Measurements from ENCODE around the gene TOR1A. TPM values are rescaled to one million over a fixed set of nuclear protein-coding genes. Genes with fewer than 3 reads are reported as not detected.

Gene TOR1A
- total RNA-seq, 1 donor from 2014 or later = 12.0 TPM

DNA sequence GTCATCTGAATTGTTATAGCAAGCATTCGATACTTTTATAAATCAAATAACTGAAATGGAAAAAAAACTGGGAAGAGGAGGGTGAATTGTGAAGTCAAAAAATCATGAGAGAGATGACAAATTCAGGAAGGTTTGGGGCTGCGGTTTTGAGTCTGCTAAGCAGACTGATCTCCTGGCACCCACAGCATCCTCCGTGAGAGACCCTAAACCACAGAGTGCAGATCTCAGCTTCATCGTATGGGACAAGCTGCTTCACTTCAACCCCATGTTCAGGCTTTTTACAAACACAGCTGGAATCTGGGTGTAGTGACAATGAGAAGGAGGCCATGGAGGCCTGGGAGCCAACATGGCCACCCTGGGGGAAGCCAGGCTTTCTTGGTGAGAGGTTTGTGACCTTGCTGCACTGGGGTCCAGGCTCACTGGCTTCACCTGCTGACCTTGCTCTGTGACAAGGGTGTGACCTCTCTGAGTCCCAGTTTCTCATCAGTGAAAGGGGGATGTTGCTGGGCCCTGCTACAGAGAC lies 30.7 kb upstream of the TOR1A start:
- no peak for ATAC-seq (ENCODE audit: poor library complexity)
- DNase-seq = no peak
- intact Hi-C loops (cut with DNase I) = no loop called here

- intact Hi-C loops (cut with DNase I) = no loop called here
- DNase-seq (no peak), ATAC-seq (ENCODE audit: poor library complexity) (no peak)
Measured at GRCh38 chr9:129853614-129854013, 29.7 kb upstream of the TOR1A start.

DNA sequence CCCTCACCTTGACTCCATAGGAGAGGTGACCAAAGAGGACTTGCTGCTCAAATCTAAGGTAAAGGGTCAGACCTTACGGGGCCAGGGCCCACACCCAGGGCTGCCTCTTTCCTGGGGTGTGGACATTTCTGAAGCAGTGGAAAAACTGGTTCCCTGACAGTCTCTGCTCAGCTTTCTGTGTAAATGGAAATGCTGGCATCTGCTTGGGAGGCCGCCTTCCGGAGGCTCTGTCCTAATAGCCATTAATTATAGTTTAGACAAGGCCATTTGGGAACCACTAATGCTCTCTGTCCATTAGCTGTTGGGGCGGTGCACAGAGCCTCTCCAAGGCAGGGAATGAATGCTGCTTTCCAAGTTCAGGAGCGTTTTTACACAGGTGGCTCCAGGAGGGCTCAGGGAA lies 28.6 kb upstream of the TOR1A start:
- intact Hi-C loops (cut with DNase I) = no loop called here
- DNase-seq (no peak), ATAC-seq (ENCODE audit: poor library complexity) (no peak)

DNA sequence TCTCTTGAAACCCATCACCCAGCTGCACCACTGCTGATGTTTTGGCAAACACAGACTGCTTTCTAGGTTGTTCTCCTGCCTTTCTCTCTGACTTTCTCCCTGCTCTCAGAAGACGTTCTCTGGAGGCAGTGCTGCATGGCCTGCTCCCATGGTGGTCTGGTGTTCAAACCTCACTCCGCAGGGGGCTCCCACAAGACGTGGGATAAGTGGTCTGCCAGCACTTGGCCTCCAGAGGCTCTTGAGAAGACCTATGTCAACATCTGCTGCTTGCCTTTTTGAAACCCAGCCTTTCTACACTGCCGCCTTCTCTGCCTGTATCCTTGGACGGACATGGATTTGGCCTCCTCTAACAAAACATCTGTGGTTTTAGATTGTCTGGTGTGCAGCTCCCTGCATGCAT lies 27.9 kb upstream of the TOR1A start:
- intact Hi-C loops (cut with DNase I) = no loop called here
- DNase-seq (no peak), ATAC-seq (ENCODE audit: poor library complexity) (no peak)

- ATAC-seq (ENCODE audit: poor library complexity) = no peak
- intact Hi-C loops (cut with DNase I) = no loop called here
- DNase-seq = no peak
Measured at GRCh38 chr9:129850821-129851550, 27.1 kb upstream of the TOR1A start.

DNA sequence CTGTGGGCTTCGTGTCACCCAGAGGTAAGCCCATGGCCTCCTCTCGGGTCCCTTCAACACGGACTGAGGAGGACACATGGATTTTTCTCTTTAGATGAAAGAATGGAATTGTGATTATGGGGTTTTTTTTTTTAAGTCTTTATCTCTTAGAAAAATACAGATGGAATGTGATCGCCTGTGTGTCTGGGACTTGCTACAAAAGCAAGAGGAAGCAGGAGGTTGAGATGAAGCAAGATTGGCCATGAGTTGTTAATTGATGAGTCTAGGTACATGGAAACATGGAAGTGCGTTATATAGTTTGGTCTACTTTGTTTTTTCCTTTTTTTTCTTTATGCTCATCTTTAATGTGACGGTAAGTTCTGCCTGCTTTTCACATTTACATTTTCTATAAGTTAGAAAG lies 26.0 kb upstream of the TOR1A start:
- intact Hi-C loops (cut with DNase I) = no loop called here

DNA sequence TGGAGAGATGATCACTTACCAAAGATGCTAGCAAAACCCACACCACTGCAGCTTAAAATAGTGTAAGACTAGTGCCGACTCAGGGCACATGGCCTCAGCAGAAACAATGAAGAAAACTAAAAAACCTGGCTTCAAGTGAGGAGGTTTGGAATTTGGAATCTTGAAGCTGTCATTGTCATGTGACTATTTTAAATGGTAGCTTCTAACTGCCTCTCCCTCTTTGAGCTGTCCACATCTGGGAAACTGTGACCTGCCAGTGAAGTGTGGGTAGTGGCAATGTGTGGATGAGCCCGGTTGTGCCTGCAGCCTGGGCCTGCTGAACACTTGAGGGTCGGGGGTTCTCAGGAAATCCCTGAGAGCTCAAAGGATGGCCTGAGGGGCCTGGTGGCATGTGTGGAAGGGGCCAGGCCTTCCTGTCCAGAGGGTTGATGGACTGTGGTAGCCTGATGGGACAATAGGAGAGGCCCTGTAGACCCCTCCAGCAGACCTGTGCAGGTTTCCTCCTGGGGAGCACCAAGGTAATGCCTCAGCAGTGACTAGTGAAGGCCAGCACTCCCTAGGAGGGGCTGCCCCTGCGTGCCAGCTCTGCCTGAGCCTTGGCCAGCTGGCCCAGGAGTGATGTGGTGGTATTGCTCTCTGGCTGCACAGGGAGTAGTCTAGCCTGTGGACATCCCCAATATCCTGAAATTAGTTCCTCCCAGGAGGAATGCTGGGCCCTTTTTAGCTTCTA lies 24.9 kb upstream of the TOR1A start:
- intact Hi-C loops (cut with DNase I) = no loop called here
- no peak for ATAC-seq (ENCODE audit: poor library complexity)
- no peak for DNase-seq

More for the DNA sequence above, 26.0 kb upstream of the TOR1A start:
- ATAC-seq (ENCODE audit: poor library complexity) (no peak), DNase-seq (no peak)

DNA sequence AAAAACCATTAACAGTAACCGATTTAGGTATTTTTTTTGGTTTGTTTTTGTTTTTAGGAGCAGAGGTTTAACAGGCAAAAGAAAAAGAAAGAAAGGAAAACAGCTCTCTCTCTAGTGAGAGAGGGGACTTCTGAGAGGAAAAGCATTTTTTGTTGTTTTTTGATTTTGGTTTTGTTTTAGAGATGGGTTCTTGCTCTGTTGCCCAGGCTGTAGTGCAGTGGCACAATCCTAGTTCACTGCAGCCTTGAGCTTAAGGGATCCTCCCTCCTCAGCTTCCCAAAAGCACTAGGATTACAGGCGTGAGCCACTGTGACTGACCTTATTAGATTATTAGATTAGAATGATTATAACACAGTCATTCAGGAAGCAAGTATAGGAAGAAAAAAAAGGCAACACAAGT lies 21.4 kb upstream of the TOR1A start:
- intact Hi-C loops (cut with DNase I) = no loop called here
- no peak for DNase-seq

GRCh38 chr9:129841071-129841470 lies 17.1 kb upstream of the TOR1A start:
- DNase-seq = no peak

More for the DNA sequence above, 21.4 kb upstream of the TOR1A start:
- ATAC-seq (ENCODE audit: poor library complexity) = no peak

GRCh38 chr9:129840034-129840433 lies 16.1 kb upstream of the TOR1A start:
- no peak for DNase-seq
- ATAC-seq (ENCODE audit: poor library complexity) = no peak
- intact Hi-C loops (cut with DNase I) = no loop called here

More at GRCh38 chr9:129841071-129841470, 17.1 kb upstream of the TOR1A start:
- intact Hi-C loops (cut with DNase I) = no loop called here
- no peak for ATAC-seq (ENCODE audit: poor library complexity)

DNA sequence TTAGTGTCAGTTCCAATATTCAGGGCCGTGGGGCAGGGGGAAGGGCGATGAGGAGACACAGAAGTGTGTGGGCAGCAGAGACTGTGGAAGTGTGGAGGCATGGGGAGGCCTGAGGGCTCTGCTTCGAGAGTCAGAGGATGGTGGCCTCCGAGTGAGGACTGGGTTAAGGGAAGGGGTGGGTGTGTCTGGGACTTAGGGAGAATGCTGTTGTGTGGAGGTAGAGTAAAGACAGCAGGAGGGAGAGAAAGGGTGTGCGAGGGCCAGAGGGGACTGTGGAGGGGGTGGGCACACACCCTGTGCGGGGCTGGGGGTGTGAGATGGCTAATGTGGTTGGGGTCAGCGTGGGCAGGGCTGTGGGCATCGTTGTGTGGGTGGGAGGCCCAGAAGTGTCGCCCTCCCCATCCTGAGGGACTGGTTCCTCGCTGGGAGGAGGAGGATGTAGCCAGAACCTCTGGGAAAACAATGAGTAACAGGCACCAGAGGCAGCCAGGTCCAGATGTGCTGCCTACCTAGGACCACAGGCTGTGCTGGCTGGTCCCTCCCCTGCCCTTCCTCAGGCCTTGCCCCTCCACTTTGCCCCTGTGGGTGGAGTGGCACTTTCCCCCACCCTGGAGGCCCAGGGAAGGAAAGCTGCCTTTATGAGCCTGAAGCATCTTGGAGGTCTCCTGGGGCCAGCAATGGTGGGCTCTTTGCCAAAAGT lies 15.5 kb upstream of the TOR1A start:
- no peak for ATAC-seq (ENCODE audit: poor library complexity)
- no peak for DNase-seq
- intact Hi-C loops (cut with DNase I) = no loop called here

GRCh38 chr9:129838707-129839259 lies 14.8 kb upstream of the TOR1A start:
- DNase-seq (no peak), ATAC-seq (ENCODE audit: poor library complexity) (no peak)
- intact Hi-C loops (cut with DNase I) = no loop called here

DNA sequence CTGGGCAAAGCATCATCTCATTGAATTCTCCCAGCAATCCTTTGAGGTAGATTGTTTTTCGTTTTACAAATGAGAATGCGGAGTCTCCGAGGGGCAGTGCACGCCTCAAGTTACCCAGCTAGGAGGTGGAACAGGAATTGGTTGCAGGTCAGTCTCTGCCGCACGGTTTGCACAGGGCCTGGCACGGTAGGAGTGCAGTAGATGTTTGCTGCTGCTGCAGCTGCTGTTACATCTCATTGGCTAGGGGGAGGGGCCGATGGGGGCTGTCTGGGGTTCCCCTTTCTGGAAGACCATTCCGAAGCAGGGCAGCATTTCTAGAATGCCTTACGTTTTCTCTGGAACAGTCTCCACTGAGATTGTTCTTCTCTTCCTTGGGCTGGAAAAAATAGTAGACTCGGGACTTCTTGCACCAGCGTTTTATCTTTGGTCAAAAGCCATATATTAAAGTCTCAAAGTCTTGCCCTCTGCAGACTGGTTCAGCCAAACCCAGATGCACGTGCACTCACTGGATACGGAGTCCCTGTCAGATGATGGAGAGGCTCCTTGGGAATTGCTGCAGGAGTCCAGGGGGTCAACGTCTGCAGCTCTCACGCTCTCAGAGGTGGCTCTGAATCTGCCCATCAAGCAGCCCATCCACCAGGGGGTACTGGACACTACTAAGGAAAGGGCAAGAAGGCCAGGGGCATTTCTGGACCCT lies 12.5 kb upstream of the TOR1A start:
- ATAC-seq (ENCODE audit: poor library complexity) = no peak
- intact Hi-C loops (cut with DNase I) = no loop called here
- DNase-seq = no peak

DNA sequence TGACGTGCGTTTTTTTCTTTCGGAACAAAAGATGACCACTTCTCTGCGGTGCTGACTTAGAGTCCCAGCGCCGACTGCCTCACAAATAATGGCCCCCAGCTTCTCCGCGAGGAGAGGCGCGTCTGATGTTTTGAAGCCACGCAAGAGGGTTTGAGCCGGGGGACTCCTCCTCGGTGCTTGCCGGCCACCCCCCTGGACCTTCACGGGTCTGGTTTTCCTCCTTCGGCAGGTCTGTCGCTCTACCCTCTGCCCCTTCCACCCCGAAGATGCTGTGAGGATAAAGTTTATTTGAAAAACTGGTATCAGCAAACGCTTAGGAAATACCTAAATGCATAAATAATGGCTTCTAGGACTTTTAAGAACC lies 11.9 kb upstream of the TOR1A start:
- intact Hi-C loops (cut with DNase I) = no loop called here
- ATAC-seq (ENCODE audit: poor library complexity) = no peak
- DNase-seq = no peak

DNA sequence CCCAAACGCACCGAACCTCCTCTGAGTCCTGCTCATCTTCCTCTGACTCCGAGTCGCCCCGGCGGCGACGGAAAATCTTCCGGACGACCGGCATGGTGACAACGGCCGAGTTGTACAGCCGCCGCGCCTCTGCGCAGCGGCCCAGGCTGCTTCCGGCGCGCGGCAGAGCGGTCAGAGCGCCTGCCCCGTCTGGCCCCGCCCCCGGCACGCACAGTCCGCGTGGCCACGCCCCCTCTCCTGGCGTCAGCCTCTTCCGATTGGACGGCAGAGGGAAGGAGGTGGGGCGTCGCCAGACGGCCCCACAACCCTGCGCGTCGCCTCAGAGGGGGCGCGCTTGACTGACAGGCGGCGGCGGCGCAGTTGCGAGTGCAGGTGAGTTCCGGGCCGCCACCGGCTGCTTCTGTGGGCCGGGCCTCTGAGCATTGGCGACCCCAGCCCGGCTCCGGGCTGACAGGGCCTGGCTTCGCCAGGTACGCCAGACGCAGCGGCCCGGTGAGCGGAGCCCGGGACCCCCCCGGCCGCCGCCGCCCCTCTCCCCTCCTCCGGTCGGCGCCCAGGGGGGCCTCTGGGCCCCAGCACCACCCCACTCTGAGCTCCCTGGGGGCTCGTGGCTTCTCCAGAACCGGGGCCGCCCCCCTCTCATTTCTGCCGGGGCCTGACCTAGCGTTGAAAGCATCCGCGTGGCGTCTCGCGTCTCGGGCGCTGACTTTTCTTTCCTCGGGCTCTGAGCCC lies 11.4 kb upstream of the TOR1A start, which contains the start of the genes C9orf78 and USP20:
Gene C9orf78, minus strand, starts transcription at position 148 of the 732 bp plus-strand sequence. Its CDS starts 54 bp downstream, at position 94.
Gene USP20, plus strand, starts transcription at position 331 of the 732 bp plus-strand sequence. CDS start 17,098 bp downstream, outside the sequence.
- peak; percentile 99 for ATAC-seq (ENCODE audit: poor library complexity)
- intact Hi-C loops (cut with DNase I) = no loop called here
- DNase-seq = peak; percentile 97

- ATAC-seq (ENCODE audit: poor library complexity) = peak; percentile 27
- DNase-seq = no peak
- intact Hi-C loops (cut with DNase I) = no loop called here
Measured at GRCh38 chr9:129834489-129835127, 10.7 kb upstream of the TOR1A start.

DNA sequence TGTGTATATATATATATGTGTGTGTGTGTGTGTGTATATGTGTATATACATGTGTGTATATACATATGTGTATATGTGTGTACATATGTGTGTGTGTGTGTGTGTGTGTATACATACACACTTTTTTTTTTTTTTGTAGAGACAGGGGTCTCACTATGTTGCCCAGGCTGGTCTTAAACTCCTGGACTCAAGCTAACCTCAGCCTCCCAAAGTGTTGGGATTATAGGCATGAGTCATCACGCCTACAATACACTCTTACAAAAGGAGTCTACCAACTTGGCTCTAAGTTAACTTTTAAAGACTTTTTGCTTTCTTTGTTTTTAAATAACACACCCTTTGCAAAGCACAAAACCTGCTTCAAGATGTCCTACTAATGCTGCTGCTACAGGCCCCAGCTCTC lies 9.0 kb upstream of the TOR1A start:
- DNase-seq (no peak), ATAC-seq (ENCODE audit: poor library complexity) (no peak)
- intact Hi-C loops (cut with DNase I) = no loop called here

Measured in Right ventricle myocardium superior (tissue), 1 donor.